DOHH2 (cell line): ENCODE measurements around the gene MAN2A1.

ENCODE experiments used
- EZH2phosphoT487 ChIP-seq: fragments of 200-600 bp; sonication (generic); IDR thresholded peaks from 2 replicates; pipeline ENCODE4 v1.6.1; 2017; ENCODE audit warnings: borderline replicate concordance, mild to moderate bottlenecking, antibody characterized with exemption, low read length, moderate library complexity, mixed read lengths
- TF ChIP-seq, protein P1 (sequence below): fragments of 200-600 bp; sonication (generic); IDR thresholded peaks from one replicate; pipeline ENCODE4 v1.5.1; 2014; ENCODE audit warnings: antibody characterized with exemption, mild to moderate bottlenecking, low read depth, low read length; ENCODE audit not compliant: poor library complexity, severe bottlenecking

DNA sequence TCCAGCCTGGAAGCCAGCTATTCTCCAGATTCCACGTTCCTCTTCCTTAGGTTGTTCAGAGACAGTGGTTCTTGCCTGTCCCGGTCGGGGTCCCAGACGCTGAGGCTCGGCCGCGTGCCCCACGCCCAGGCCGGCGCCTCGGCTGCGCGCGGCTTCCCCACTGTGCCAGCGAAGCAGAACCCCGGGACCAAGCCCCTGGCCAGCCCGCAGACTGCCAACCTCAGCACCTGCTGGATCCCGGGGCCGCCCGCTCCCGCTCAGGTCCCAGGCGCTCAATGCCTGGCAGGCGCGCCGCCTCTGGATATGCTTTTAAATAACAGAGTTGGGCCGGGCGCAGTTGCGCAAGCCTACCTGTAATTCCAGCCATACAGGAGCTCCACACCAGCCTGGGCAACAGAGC is 195.5 kb downstream of the MAN2A1 start:
- TF ChIP-seq, protein P1, sequence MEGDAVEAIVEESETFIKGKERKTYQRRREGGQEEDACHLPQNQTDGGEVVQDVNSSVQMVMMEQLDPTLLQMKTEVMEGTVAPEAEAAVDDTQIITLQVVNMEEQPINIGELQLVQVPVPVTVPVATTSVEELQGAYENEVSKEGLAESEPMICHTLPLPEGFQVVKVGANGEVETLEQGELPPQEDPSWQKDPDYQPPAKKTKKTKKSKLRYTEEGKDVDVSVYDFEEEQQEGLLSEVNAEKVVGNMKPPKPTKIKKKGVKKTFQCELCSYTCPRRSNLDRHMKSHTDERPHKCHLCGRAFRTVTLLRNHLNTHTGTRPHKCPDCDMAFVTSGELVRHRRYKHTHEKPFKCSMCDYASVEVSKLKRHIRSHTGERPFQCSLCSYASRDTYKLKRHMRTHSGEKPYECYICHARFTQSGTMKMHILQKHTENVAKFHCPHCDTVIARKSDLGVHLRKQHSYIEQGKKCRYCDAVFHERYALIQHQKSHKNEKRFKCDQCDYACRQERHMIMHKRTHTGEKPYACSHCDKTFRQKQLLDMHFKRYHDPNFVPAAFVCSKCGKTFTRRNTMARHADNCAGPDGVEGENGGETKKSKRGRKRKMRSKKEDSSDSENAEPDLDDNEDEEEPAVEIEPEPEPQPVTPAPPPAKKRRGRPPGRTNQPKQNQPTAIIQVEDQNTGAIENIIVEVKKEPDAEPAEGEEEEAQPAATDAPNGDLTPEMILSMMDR, result no peak
- TF ChIP-seq EZH2phosphoT487, result no peak
